ENCODE results near the gene SLC35F3. TPM values are rescaled to one million over a fixed set of nuclear protein-coding genes. Genes with fewer than 3 reads are reported as not detected.
"Not testable (repeated sequence)": the region's sequence is repeated elsewhere in the genome, so short reads cannot be mapped to it uniquely, and the experiment has no call there.

SLC35F3 gene
- total RNA-seq, 1 donor = not detected

DNA sequence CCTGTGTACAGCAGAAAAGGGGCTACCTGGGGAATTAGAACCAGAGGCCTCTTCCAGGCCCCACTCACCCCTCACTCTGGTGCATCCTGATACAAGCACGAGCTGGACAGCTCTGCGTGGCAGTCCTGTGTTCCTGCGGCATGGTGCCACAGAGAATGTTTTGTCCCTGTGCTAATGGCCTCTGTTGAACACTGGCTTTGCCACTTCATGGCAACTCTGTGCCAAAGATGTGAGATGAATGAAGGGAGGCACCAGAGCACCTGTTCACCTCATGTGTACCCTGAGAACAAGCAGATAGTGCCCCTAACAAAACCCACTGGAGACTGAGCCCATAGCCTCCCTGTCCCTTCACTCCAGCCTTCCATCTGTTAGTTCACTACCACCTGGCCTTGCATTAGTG lies 269.5 kb downstream of the SLC35F3 start:
- no peaks in the 10 kb centered on the region for H3K36me3 ChIP-seq (ENCODE audit: insufficient read depth, low read length)
- no peaks in the 10 kb centered on the region for H3K9me3 ChIP-seq (ENCODE audit: low read depth, low read length)
- H3K79me2 ChIP-seq (ENCODE audit: insufficient read depth, low read length) = no peaks in the 10 kb centered on the region
- TF ChIP-seq, protein P1, sequence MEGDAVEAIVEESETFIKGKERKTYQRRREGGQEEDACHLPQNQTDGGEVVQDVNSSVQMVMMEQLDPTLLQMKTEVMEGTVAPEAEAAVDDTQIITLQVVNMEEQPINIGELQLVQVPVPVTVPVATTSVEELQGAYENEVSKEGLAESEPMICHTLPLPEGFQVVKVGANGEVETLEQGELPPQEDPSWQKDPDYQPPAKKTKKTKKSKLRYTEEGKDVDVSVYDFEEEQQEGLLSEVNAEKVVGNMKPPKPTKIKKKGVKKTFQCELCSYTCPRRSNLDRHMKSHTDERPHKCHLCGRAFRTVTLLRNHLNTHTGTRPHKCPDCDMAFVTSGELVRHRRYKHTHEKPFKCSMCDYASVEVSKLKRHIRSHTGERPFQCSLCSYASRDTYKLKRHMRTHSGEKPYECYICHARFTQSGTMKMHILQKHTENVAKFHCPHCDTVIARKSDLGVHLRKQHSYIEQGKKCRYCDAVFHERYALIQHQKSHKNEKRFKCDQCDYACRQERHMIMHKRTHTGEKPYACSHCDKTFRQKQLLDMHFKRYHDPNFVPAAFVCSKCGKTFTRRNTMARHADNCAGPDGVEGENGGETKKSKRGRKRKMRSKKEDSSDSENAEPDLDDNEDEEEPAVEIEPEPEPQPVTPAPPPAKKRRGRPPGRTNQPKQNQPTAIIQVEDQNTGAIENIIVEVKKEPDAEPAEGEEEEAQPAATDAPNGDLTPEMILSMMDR (IDR thresholded peaks at IDR 0.05; ENCODE audit: extremely low read depth, low read depth, low read length) = no peak
- no peak for DNase-seq (ENCODE audit: insufficient read length, low spot score, missing footprints)
- no peak overlapping the region for H2AFZ ChIP-seq (ENCODE audit: low read length)
- no peak overlapping the region for H3K4me3 ChIP-seq (ENCODE audit: insufficient read depth, low read length)
- H3K27ac ChIP-seq (ENCODE audit: low read depth, low read length) = no peak overlapping the region
- H3K4me2 ChIP-seq (ENCODE audit: insufficient read depth, low read length) = no peak overlapping the region
- no peaks in the 10 kb centered on the region for H3K4me1 ChIP-seq (ENCODE audit: insufficient read depth, low read length)
- H3K27me3 ChIP-seq (ENCODE audit: insufficient read depth, low read length) = no peaks in the 10 kb centered on the region
- no peaks in the 10 kb centered on the region for H4K20me1 ChIP-seq (ENCODE audit: insufficient read depth, low read length)

DNA sequence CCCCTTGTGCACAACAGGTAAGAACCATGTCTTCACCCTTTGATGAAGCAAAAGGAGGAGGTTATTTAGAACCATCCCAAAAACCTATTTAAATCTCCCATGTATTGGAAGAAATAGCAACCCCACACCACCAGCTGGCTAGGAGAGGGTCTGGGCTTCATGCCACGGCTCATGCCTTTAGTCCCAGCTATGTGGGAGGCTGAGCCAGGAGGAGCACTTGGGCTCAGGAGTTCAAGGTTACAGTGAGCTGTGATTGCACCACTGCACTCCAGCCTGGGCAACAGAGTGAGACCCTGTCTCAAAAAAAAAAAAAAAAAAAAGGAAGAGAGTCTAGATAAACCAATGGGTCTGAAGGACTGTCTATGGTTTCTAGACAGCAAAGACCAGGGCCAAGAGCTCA lies 270.9 kb downstream of the SLC35F3 start:
- no peaks in the 10 kb centered on the region for H3K79me2 ChIP-seq (ENCODE audit: insufficient read depth, low read length)
- TF ChIP-seq, protein P1 (IDR thresholded peaks at IDR 0.05; ENCODE audit: extremely low read depth, low read depth, low read length) = no peak

DNA sequence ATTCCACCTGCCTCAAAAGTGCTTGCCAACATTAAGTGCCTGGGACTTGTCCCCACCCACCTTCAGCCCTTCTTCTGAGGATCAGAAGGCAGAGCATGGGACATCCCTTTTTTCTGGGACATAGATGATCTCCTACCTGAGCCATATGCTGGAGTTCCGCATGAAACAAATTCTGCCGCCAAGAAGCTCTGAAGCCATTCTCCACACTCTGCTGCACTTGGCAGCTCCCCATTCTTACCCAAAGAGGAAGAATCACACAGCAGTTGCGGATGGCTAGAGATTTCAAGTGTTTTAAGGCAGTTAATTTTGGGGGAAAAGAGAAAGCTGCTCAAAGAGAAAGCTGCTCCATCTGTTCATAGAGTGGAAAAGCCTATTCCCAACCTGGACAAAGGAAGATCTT lies 271.5 kb downstream of the SLC35F3 start:
- TF ChIP-seq, protein P1 (IDR thresholded peaks at IDR 0.05; ENCODE audit: extremely low read depth, low read depth, low read length) = no peak
- Histone ChIP-seq H4K20me1 (ENCODE audit: insufficient read depth, low read length) (no peaks in the 10 kb centered on the region), H3K79me2 (ENCODE audit: insufficient read depth, low read length) (no peaks in the 10 kb centered on the region), H3K27me3 (ENCODE audit: insufficient read depth, low read length) (no peaks in the 10 kb centered on the region), H3K36me3 (ENCODE audit: insufficient read depth, low read length) (no peaks in the 10 kb centered on the region), H3K4me2 (ENCODE audit: insufficient read depth, low read length) (no peak overlapping the region), H3K27ac (ENCODE audit: low read depth, low read length) (no peak overlapping the region), H3K9me3 (ENCODE audit: low read depth, low read length) (no peaks in the 10 kb centered on the region), H3K4me3 (ENCODE audit: insufficient read depth, low read length) (no peak overlapping the region), H3K4me1 (ENCODE audit: insufficient read depth, low read length) (no peaks in the 10 kb centered on the region), H2AFZ (ENCODE audit: low read length) (no peak overlapping the region)
- no peak for DNase-seq (ENCODE audit: insufficient read length, low spot score, missing footprints)

More for the DNA sequence above, 270.9 kb downstream of the SLC35F3 start:
- no peak overlapping the region for H3K4me3 ChIP-seq (ENCODE audit: insufficient read depth, low read length)
- no peak for DNase-seq (ENCODE audit: insufficient read length, low spot score, missing footprints)
- H3K27me3 ChIP-seq (ENCODE audit: insufficient read depth, low read length) = no peaks in the 10 kb centered on the region
- H3K27ac ChIP-seq (ENCODE audit: low read depth, low read length) = no peak overlapping the region
- H3K9me3 ChIP-seq (ENCODE audit: low read depth, low read length) = no peaks in the 10 kb centered on the region
- H3K4me1 ChIP-seq (ENCODE audit: insufficient read depth, low read length) = no peaks in the 10 kb centered on the region
- no peaks in the 10 kb centered on the region for H3K36me3 ChIP-seq (ENCODE audit: insufficient read depth, low read length)
- no peaks in the 10 kb centered on the region for H4K20me1 ChIP-seq (ENCODE audit: insufficient read depth, low read length)
- no peak overlapping the region for H2AFZ ChIP-seq (ENCODE audit: low read length)
- H3K4me2 ChIP-seq (ENCODE audit: insufficient read depth, low read length) = no peak overlapping the region

DNA sequence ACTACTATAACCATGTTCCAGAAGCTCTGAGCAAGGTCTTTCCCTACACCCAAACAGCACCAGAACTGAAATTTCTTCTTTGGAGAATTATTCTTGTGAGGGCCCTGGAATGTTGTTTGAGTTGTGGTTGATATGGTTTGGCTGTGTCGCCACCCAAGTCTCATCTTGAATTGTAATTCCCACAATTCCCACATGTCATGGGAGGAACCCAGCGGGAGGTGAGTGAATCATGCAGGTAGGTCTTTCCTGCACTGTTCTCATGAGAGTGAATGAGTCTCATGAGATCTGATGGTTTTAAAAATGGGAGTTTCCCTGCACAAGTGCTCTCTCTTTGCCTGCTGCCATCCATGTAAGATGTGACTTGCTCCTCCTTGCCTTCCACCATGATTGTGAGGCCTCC lies 272.4 kb downstream of the SLC35F3 start:
- not testable (repeated sequence) for H3K27ac ChIP-seq (ENCODE audit: low read depth, low read length); H4K20me1 ChIP-seq (ENCODE audit: insufficient read depth, low read length); H3K27me3 ChIP-seq (ENCODE audit: insufficient read depth, low read length); H2AFZ ChIP-seq (ENCODE audit: low read length); H3K36me3 ChIP-seq (ENCODE audit: insufficient read depth, low read length); H3K79me2 ChIP-seq (ENCODE audit: insufficient read depth, low read length); H3K4me2 ChIP-seq (ENCODE audit: insufficient read depth, low read length); H3K4me3 ChIP-seq (ENCODE audit: insufficient read depth, low read length); DNase-seq (ENCODE audit: insufficient read length, low spot score, missing footprints); H3K9me3 ChIP-seq (ENCODE audit: low read depth, low read length); H3K4me1 ChIP-seq (ENCODE audit: insufficient read depth, low read length)
